ENCODE measurements around the gene MOV10.

- TF ChIP-seq CTCF (IDR thresholded peaks at IDR 0.05) (no peak), POLR2A (IDR thresholded peaks at IDR 0.05) (no peak), POLR2AphosphoS5 (IDR thresholded peaks at IDR 0.05; ENCODE audit: insufficient read depth in 1 of 2, low read depth in 1 of 2) (no peak)
Observed at GRCh38 chr1:112689196-112689841, 14.9 kb downstream of the MOV10 start.
